Measurements from ENCODE around the gene TRAIP.

Gene TRAIP

GRCh38 chr3:49780080-49780974 is 76.0 kb downstream of the TRAIP start:
- TF ChIP-seq, protein P1, sequence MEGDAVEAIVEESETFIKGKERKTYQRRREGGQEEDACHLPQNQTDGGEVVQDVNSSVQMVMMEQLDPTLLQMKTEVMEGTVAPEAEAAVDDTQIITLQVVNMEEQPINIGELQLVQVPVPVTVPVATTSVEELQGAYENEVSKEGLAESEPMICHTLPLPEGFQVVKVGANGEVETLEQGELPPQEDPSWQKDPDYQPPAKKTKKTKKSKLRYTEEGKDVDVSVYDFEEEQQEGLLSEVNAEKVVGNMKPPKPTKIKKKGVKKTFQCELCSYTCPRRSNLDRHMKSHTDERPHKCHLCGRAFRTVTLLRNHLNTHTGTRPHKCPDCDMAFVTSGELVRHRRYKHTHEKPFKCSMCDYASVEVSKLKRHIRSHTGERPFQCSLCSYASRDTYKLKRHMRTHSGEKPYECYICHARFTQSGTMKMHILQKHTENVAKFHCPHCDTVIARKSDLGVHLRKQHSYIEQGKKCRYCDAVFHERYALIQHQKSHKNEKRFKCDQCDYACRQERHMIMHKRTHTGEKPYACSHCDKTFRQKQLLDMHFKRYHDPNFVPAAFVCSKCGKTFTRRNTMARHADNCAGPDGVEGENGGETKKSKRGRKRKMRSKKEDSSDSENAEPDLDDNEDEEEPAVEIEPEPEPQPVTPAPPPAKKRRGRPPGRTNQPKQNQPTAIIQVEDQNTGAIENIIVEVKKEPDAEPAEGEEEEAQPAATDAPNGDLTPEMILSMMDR (IDR thresholded peaks at IDR 0.05; ENCODE audit: insufficient read depth, low read length, poor library complexity, severe bottlenecking): no peak
- H3K36me3 ChIP-seq (ENCODE audit: control insufficient read depth, insufficient read depth, low read length): peaks cover 6% of the 10 kb centered on the region
- DNase-seq (ENCODE audit: extremely low read depth, insufficient read length): no peak

DNA sequence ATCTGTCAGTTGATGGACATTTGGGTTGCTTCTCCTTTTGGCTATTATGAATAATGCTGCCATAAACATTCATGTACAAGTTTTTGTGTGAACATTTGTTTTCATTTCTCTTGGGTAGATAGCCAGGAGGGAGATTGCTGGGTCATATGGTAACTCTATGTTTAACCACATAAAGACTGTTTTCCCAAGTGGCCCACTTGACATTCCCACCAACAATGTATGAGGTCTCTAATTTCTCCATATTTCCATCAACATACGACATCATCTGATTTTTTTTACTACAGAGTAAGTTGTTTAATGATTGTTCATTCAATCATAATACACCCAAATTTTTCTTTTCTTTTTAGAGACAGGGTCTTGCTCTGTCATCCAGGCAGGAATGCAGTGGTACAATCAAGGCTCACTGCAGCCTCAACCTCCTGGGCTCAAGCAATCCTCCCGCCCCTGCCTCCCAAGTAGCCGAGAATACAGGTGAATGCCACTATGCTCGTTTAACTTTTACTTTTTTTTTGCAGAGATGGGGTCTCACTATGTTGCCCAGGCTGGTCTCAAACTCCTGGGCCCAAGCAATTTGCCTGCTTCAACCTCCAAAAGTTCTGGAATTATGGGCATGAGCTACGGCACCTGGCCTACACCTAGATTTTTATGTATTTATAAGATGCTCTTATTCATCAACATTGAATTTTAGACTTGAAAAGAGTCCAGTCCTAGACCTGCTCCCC is 76.8 kb downstream of the TRAIP start:
- H3K27me3 ChIP-seq (replicated peaks; ENCODE audit: control insufficient read depth, insufficient read depth, low read length): no peaks in the 10 kb centered on the region
- no peak for DNase-seq (ENCODE audit: extremely low read depth, insufficient read length)
- TF ChIP-seq, protein P1 (IDR thresholded peaks at IDR 0.05; ENCODE audit: insufficient read depth, low read length, poor library complexity, severe bottlenecking): no peak
- no peak overlapping the region for H3K4me3 ChIP-seq (replicated peaks; ENCODE audit: low read depth, low read length)
- peaks cover 6% of the 10 kb centered on the region for H3K36me3 ChIP-seq (ENCODE audit: control insufficient read depth, insufficient read depth, low read length)

More at GRCh38 chr3:49780080-49780974, 76.0 kb downstream of the TRAIP start:
- no peaks in the 10 kb centered on the region for H3K27me3 ChIP-seq (replicated peaks; ENCODE audit: control insufficient read depth, insufficient read depth, low read length)
- no peak overlapping the region for H3K4me3 ChIP-seq (replicated peaks; ENCODE audit: low read depth, low read length)
